Measurements from ENCODE around the gene TMEM256.

The TMEM256 gene

GRCh38 chr17:7423679-7424078 lies 19.8 kb upstream of the TMEM256 start:
- no peak for DNase-seq
- TF ChIP-seq GATA1 (IDR thresholded peaks at IDR 0.05; ENCODE audit: low read depth, low read length) (no peak), POLR2A (IDR thresholded peaks at IDR 0.05; ENCODE audit: low read length) (no peak)

GRCh38 chr17:7421186-7421585 lies 17.3 kb upstream of the TMEM256 start:
- DNase-seq: no peak
- TF ChIP-seq POLR2A (IDR thresholded peaks at IDR 0.05; ENCODE audit: low read length) (no peak), GATA1 (IDR thresholded peaks at IDR 0.05; ENCODE audit: low read depth, low read length) (no peak)

GRCh38 chr17:7419819-7420610 lies 16.1 kb upstream of the TMEM256 start, which contains the start of gene SPEM1:
Gene SPEM1, plus strand, starts transcription at chr17:7420324. Its CDS starts 61 bp downstream, at chr17:7420385.
- no peak for DNase-seq
- TF ChIP-seq GATA1 (IDR thresholded peaks at IDR 0.05; ENCODE audit: low read depth, low read length): no peak
- no peak for TF ChIP-seq POLR2A (IDR thresholded peaks at IDR 0.05; ENCODE audit: low read length)

GRCh38 chr17:7418472-7419152 lies 14.7 kb upstream of the TMEM256 start:
- TF ChIP-seq GATA1 (IDR thresholded peaks at IDR 0.05; ENCODE audit: low read depth, low read length) (no peak), POLR2A (IDR thresholded peaks at IDR 0.05; ENCODE audit: low read length) (no peak)
- DNase-seq: no peak

GRCh38 chr17:7417056-7417655 lies 13.3 kb upstream of the TMEM256 start:
- DNase-seq: no peak
- TF ChIP-seq POLR2A (IDR thresholded peaks at IDR 0.05; ENCODE audit: low read length) (no peak), GATA1 (IDR thresholded peaks at IDR 0.05; ENCODE audit: low read depth, low read length) (no peak)

- DNase-seq: no peak
- TF ChIP-seq GATA1 (IDR thresholded peaks at IDR 0.05; ENCODE audit: low read depth, low read length) (no peak), POLR2A (IDR thresholded peaks at IDR 0.05; ENCODE audit: low read length) (no peak)
Measured at GRCh38 chr17:7416323-7416722, 12.4 kb upstream of the TMEM256 start.

GRCh38 chr17:7415784-7416183 lies 11.9 kb upstream of the TMEM256 start:
- no peak for TF ChIP-seq GATA1 (IDR thresholded peaks at IDR 0.05; ENCODE audit: low read depth, low read length)
- no peak for TF ChIP-seq POLR2A (IDR thresholded peaks at IDR 0.05; ENCODE audit: low read length)
- no peak for DNase-seq

- DNase-seq: no peak
- no peak for TF ChIP-seq POLR2A (IDR thresholded peaks at IDR 0.05; ENCODE audit: low read length)
- no peak for TF ChIP-seq GATA1 (IDR thresholded peaks at IDR 0.05; ENCODE audit: low read depth, low read length)
Measured at GRCh38 chr17:7414837-7415236, 10.9 kb upstream of the TMEM256 start.

GRCh38 chr17:7413346-7413985 lies 9.6 kb upstream of the TMEM256 start:
- no peak for TF ChIP-seq POLR2A (IDR thresholded peaks at IDR 0.05; ENCODE audit: low read length)
- TF ChIP-seq GATA1 (IDR thresholded peaks at IDR 0.05; ENCODE audit: low read depth, low read length): no peak
- DNase-seq: no peak

GRCh38 chr17:7411427-7411750 lies 7.5 kb upstream of the TMEM256 start:
- DNase-seq: no peak
- no peak for TF ChIP-seq POLR2A (IDR thresholded peaks at IDR 0.05; ENCODE audit: low read length)
- TF ChIP-seq GATA1 (IDR thresholded peaks at IDR 0.05; ENCODE audit: low read depth, low read length): no peak

GRCh38 chr17:7410634-7411426 lies 6.9 kb upstream of the TMEM256 start:
- no peak for DNase-seq
- TF ChIP-seq POLR2A (IDR thresholded peaks at IDR 0.05; ENCODE audit: low read length): no peak
- TF ChIP-seq GATA1 (IDR thresholded peaks at IDR 0.05; ENCODE audit: low read depth, low read length): no peak

- DNase-seq: no peak
Measured at GRCh38 chr17:7409716-7410115, 5.8 kb upstream of the TMEM256 start.

GRCh38 chr17:7408863-7409262 lies 5.0 kb upstream of the TMEM256 start:
- DNase-seq: no peak
- TF ChIP-seq GATA1 (IDR thresholded peaks at IDR 0.05; ENCODE audit: low read depth, low read length): no peak
- TF ChIP-seq POLR2A (IDR thresholded peaks at IDR 0.05; ENCODE audit: low read length): no peak

More at GRCh38 chr17:7409716-7410115, 5.8 kb upstream of the TMEM256 start:
- no peak for TF ChIP-seq POLR2A (IDR thresholded peaks at IDR 0.05; ENCODE audit: low read length)
- no peak for TF ChIP-seq GATA1 (IDR thresholded peaks at IDR 0.05; ENCODE audit: low read depth, low read length)
